Ishikawa (cell line): ENCODE results near the gene SPN.

Source experiments
- CEBPB ChIP-seq: IDR thresholded peaks from 2 replicates; pipeline ENCODE4 v1.6.1; 2012
- CREB1 ChIP-seq: IDR thresholded peaks from 2 replicates; pipeline ENCODE4 v1.6.1; 2012; ENCODE audit warnings: low read depth
- EGR1 ChIP-seq: IDR thresholded peaks from 2 replicates; pipeline ENCODE4 v1.6.1; 2012
- EP300 ChIP-seq: IDR thresholded peaks from 2 replicates; pipeline ENCODE4 v1.6.1; 2012; ENCODE audit warnings: borderline replicate concordance
- FOXM1 ChIP-seq: IDR thresholded peaks from 2 replicates; pipeline ENCODE4 v1.6.1; 2012; ENCODE audit warnings: low read depth, borderline replicate concordance
- MAX ChIP-seq: IDR thresholded peaks from 2 replicates; pipeline ENCODE4 v1.6.1; 2012
- NFIC ChIP-seq: IDR thresholded peaks from 2 replicates; pipeline ENCODE4 v1.6.1; 2012
- RAD21 ChIP-seq: IDR thresholded peaks from 2 replicates; pipeline ENCODE4 v1.6.1; 2012; ENCODE audit warnings: low read depth
- TAF1 ChIP-seq: IDR thresholded peaks from 2 replicates; pipeline ENCODE4 v1.6.1; 2012; ENCODE audit warnings: low read depth, mild to moderate bottlenecking
- TCF12 ChIP-seq: IDR thresholded peaks from 2 replicates; pipeline ENCODE4 v1.6.1; 2012; ENCODE audit warnings: low read depth
- TEAD4 ChIP-seq: IDR thresholded peaks from 2 replicates; pipeline ENCODE4 v1.6.1; 2012
- USF1 ChIP-seq: IDR thresholded peaks from 2 replicates; pipeline ENCODE4 v1.6.1; 2012
- YY1 ChIP-seq: IDR thresholded peaks from 2 replicates; pipeline ENCODE4 v1.6.1; 2012; ENCODE audit warnings: low read depth
- ZBTB7A ChIP-seq: IDR thresholded peaks from 2 replicates; pipeline ENCODE4 v1.6.1; 2012; ENCODE audit warnings: low read depth
- TF ChIP-seq, protein P1 (sequence below): IDR thresholded peaks from 2 replicates; pipeline ENCODE4 v1.6.1; 2012; ENCODE audit warnings: low read depth, mild to moderate bottlenecking

The SPN gene

GRCh38 chr16:29651774-29652349 lies 11.2 kb upstream of the SPN start:
- TF ChIP-seq TAF1, result no peak
- no peak for TF ChIP-seq MAX
- no peak for TF ChIP-seq EP300
- TF ChIP-seq TEAD4, result no peak
- TF ChIP-seq CREB1, result no peak
- TF ChIP-seq NFIC, result no peak
- TF ChIP-seq EGR1, result no peak
- no peak for TF ChIP-seq YY1
- no peak for TF ChIP-seq CEBPB
- no peak for TF ChIP-seq ZBTB7A
- TF ChIP-seq RAD21, result no peak
- no peak for TF ChIP-seq FOXM1
- TF ChIP-seq, protein P1, sequence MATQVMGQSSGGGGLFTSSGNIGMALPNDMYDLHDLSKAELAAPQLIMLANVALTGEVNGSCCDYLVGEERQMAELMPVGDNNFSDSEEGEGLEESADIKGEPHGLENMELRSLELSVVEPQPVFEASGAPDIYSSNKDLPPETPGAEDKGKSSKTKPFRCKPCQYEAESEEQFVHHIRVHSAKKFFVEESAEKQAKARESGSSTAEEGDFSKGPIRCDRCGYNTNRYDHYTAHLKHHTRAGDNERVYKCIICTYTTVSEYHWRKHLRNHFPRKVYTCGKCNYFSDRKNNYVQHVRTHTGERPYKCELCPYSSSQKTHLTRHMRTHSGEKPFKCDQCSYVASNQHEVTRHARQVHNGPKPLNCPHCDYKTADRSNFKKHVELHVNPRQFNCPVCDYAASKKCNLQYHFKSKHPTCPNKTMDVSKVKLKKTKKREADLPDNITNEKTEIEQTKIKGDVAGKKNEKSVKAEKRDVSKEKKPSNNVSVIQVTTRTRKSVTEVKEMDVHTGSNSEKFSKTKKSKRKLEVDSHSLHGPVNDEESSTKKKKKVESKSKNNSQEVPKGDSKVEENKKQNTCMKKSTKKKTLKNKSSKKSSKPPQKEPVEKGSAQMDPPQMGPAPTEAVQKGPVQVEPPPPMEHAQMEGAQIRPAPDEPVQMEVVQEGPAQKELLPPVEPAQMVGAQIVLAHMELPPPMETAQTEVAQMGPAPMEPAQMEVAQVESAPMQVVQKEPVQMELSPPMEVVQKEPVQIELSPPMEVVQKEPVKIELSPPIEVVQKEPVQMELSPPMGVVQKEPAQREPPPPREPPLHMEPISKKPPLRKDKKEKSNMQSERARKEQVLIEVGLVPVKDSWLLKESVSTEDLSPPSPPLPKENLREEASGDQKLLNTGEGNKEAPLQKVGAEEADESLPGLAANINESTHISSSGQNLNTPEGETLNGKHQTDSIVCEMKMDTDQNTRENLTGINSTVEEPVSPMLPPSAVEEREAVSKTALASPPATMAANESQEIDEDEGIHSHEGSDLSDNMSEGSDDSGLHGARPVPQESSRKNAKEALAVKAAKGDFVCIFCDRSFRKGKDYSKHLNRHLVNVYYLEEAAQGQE, result no peak
- no peak for TF ChIP-seq TCF12
- no peak for TF ChIP-seq USF1

DNA sequence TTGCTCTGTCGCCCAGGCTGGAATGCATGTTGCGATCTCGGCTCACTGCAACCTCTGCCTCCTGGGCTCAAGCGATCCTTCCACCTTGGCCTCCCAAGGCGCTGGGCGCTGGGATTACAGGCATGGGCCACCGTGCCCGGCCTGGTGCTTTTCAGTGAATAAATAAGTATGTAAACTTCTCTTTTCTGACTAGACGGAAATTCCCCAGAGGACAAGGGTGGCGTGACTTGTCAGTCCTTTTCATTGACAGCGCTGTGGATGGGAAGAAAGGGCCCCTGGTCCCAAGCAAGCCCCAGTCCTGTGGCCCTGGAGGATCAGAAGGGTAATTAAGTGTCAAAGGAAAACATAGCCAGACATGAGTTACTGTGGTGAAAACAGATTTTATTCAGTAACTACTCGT lies 9.6 kb upstream of the SPN start:
- TF ChIP-seq YY1 (no peak), RAD21 (no peak), TCF12 (no peak)

- TF ChIP-seq MAX, result no peak
- TF ChIP-seq TCF12, result no peak
- TF ChIP-seq CREB1, result no peak
- TF ChIP-seq, protein P1, result no peak
- TF ChIP-seq ZBTB7A, result no peak
- TF ChIP-seq TAF1, result no peak
- no peak for TF ChIP-seq NFIC
- no peak for TF ChIP-seq USF1
- no peak for TF ChIP-seq CEBPB
- no peak for TF ChIP-seq YY1
- TF ChIP-seq RAD21, result no peak
- no peak for TF ChIP-seq EGR1
- no peak for TF ChIP-seq FOXM1
- TF ChIP-seq EP300, result no peak
- TF ChIP-seq TEAD4, result no peak
Measured at GRCh38 chr16:29656688-29657523, 6.1 kb upstream of the SPN start.

DNA sequence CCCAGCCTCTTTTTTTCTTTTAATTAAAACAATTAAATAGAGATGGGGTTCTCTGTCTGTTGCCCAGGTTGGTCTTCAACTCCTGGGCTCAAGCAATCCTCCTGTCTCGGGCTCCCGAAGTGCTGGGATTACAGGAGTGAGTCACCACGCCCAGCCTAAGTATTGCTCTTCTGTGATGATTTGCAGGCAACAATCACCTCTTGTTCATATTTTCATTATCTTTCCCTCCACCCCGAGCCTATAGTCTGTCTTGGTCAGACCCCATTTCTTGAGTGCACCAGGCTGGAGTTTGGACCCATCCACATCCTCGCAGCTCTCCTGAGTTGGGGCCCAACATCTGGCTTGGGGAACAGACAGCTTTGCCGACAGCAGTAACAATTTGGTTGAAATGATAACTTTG lies 4.3 kb upstream of the SPN start:
- TF ChIP-seq TAF1, result no peak
- TF ChIP-seq YY1, result no peak

- no peak for TF ChIP-seq CEBPB
- no peak for TF ChIP-seq NFIC
- TF ChIP-seq TEAD4, result no peak
- TF ChIP-seq USF1, result no peak
- TF ChIP-seq TCF12, result no peak
- TF ChIP-seq, protein P1, result no peak
- no peak for TF ChIP-seq FOXM1
- no peak for TF ChIP-seq EP300
- TF ChIP-seq EGR1, result no peak
- no peak for TF ChIP-seq TAF1
Measured at GRCh38 chr16:29662000-29662728, 883 bp upstream of the SPN start.
